ENCODE measurements around the gene CERK. TPM values are rescaled to one million over a fixed set of nuclear protein-coding genes. Genes with fewer than 3 reads are reported as not detected.
A peak's percentile ranks its signal among the peaks of the same experiment; 100 is the strongest.

The CERK gene
- total and polyA plus RNA-seq, 9 of the 15 experiments (the other 6 are each of a cell fraction or from before 2014, with no cell fraction given), result 1.1 to 14.9 (median 8.7) TPM

DNA sequence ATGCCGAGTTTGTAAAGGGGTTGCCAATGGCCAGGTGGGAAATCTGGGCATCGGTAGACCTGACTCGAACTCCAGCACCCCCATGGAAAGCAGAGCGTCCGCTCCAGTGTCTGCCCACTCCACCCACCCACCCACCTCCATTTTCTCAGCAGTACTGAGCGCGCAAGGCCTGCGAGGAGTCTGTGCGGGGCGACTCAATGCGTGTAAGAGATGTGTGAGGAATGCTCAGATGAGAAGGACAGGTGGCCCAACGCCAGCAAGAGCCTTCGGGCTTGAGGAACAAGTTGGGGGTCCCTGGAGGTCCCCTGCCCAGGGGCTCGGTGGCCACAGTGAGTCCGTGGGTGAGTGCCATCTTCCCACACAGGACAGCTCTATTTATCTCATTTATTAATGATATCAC, 50.6 kb downstream of the CERK start (continued):
- TF ChIP-seq, protein P1, sequence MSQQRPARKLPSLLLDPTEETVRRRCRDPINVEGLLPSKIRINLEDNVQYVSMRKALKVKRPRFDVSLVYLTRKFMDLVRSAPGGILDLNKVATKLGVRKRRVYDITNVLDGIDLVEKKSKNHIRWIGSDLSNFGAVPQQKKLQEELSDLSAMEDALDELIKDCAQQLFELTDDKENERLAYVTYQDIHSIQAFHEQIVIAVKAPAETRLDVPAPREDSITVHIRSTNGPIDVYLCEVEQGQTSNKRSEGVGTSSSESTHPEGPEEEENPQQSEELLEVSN (IDR thresholded peaks at IDR 0.05; ENCODE audit: borderline replicate concordance in 1 of 2, extremely low read depth in 1 of 2, insufficient read depth in 1 of 2, insufficient read length in 1 of 2, low read depth in 1 of 2, low read length in 1 of 2, poor library complexity in 1 of 2, severe bottlenecking in 1 of 2), result no peak
- TF ChIP-seq, protein P2, sequence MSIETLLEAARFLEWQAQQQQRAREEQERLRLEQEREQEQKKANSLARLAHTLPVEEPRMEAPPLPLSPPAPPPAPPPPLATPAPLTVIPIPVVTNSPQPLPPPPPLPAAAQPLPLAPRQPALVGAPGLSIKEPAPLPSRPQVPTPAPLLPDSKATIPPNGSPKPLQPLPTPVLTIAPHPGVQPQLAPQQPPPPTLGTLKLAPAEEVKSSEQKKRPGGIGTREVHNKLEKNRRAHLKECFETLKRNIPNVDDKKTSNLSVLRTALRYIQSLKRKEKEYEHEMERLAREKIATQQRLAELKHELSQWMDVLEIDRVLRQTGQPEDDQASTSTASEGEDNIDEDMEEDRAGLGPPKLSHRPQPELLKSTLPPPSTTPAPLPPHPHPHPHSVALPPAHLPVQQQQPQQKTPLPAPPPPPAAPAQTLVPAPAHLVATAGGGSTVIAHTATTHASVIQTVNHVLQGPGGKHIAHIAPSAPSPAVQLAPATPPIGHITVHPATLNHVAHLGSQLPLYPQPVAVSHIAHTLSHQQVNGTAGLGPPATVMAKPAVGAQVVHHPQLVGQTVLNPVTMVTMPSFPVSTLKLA (conservative IDR thresholded peaks at IDR 0.05), result no peak
- TF ChIP-seq, protein P3, sequence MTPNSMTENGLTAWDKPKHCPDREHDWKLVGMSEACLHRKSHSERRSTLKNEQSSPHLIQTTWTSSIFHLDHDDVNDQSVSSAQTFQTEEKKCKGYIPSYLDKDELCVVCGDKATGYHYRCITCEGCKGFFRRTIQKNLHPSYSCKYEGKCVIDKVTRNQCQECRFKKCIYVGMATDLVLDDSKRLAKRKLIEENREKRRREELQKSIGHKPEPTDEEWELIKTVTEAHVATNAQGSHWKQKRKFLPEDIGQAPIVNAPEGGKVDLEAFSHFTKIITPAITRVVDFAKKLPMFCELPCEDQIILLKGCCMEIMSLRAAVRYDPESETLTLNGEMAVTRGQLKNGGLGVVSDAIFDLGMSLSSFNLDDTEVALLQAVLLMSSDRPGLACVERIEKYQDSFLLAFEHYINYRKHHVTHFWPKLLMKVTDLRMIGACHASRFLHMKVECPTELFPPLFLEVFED (CRISPR knock-in tag; conservative IDR thresholded peaks at IDR 0.05), result no peak
- TF ChIP-seq CSDE1 (IDR thresholded peaks at IDR 0.05), result no peak

DNA sequence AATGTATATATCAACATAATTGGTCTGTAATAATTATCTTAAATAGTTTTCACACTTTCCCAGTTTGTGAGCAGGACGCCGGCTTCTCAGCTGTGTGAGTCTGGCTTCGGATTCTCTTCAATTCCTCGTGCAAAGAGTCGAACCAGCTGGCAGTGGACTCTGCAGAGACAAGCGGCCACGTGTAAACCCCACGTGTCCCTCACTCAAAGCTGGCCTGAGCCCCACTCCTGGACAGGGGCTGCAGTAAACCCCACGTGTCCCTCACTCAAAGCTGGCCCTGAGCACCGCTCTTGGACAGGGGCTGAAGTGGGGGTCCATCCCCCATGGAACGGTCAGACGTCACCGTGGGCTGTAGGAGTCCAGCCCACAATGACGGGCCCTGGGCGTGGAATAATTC, 51.0 kb downstream of the CERK start:
- no peaks in the 10 kb centered on the region for H4K20me1 ChIP-seq (replicated peaks; ENCODE audit: control insufficient read depth, insufficient read depth, low read length)
- no peaks in the 10 kb centered on the region for H3K9me3 ChIP-seq (replicated peaks; ENCODE audit: control insufficient read depth, insufficient read depth, low read depth, low read length)
- no peak overlapping the region for H3K27ac ChIP-seq (ENCODE audit: extremely low read depth, low read depth, low read length)
- in situ Hi-C loops (cut with MboI), result no loop called here
- no peaks in the 10 kb centered on the region for H3K79me2 ChIP-seq (ENCODE audit: control insufficient read depth, insufficient read depth, low read length)
- FAIRE-seq, result no peak
- no peak for DNase-seq (ENCODE audit: extremely low read depth in 1 of 4, low spot score in 3 of 4)
- H2AFZ ChIP-seq (ENCODE audit: low read depth, low read length), result no peak overlapping the region
- ChIA-PET CTCF (ENCODE audit: low intra/inter-chr PET ratio) (no interaction called here), POLR2A (interaction anchor here (0.5 to 0.6 kb wide), 2 partner anchors 34 to 270 kb away, joined by 3 read pairs; no protein-coding TSS in a partner anchor)
- TF ChIP-seq, protein P4, sequence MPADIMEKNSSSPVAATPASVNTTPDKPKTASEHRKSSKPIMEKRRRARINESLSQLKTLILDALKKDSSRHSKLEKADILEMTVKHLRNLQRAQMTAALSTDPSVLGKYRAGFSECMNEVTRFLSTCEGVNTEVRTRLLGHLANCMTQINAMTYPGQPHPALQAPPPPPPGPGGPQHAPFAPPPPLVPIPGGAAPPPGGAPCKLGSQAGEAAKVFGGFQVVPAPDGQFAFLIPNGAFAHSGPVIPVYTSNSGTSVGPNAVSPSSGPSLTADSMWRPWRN (IDR thresholded peaks at IDR 0.05; ENCODE audit: low read depth), result no peak
- 0 out of 2 replicates have a peak, but pooled peaks have one; percentile 21 for TF ChIP-seq POLR2G (IDR thresholded peaks at IDR 0.05; ENCODE audit: low read depth, low read length)
- TF ChIP-seq, protein P5, sequence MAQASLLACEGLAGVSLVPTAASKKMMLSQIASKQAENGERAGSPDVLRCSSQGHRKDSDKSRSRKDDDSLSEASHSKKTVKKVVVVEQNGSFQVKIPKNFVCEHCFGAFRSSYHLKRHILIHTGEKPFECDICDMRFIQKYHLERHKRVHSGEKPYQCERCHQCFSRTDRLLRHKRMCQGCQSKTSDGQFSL (CRISPR knock-in tag; IDR thresholded peaks at IDR 0.05), result no peak
- TF ChIP-seq, protein P5 (tag; IDR thresholded peaks at IDR 0.05), result no peak
- TF ChIP-seq GATA2 (CRISPR knock-in tag; IDR thresholded peaks at IDR 0.05), result no peak
- no peak for TF ChIP-seq SMARCA5 (IDR thresholded peaks at IDR 0.05)
- TF ChIP-seq ZKSCAN3 (CRISPR knock-in tag; IDR thresholded peaks at IDR 0.05), result no peak
- H3K4me2 ChIP-seq (ENCODE audit: insufficient read depth, low read length), result no peak overlapping the region
- H3K9ac ChIP-seq (ENCODE audit: insufficient read depth in 1 of 2, low read depth in 2 of 2, low read length in 2 of 2), result peak overlapping the region in 1 of 2 experiments; percentile 35; a peak in 1 of 4 replicates
- no TSS peak for BruUV-seq (replicated peaks)
- ATAC-seq, result no peak
- peaks cover 15% of the 10 kb centered on the region; the same call in 1 of the 3 replicates for H3K36me3 ChIP-seq (ENCODE audit: control insufficient read depth, insufficient read depth, low read length)
- intact Hi-C loops (cut with micrococcal nuclease), result loop anchor here (10.0 kb wide), 1 partner anchor 122 kb away; no protein-coding TSS in a partner anchor
- WGBS (ENCODE audit: insufficient coverage, low coverage, missing lambda C conversion rate), result 77% methylated on average over 5 of the region's 15 CpGs
- H3K27me3 ChIP-seq (ENCODE audit: control insufficient read depth in 2 of 2, insufficient read depth in 2 of 2, low read length in 2 of 2), result no peaks in the 10 kb centered on the region
- peaks cover 0 to 7% of the 10 kb centered on the region in 2 experiments; a peak in 2 of 5 replicates for H3K4me1 ChIP-seq (replicated peaks in 1 of 2; ENCODE audit: control insufficient read depth in 2 of 2, insufficient read depth in 2 of 2, low read length in 2 of 2)
- no peaks in the 10 kb centered on the region for H3K9me1 ChIP-seq (ENCODE audit: control insufficient read depth, insufficient read depth, low read length)
- H3K4me3 ChIP-seq, result no peak overlapping the region
